HG03045 (cell line): ENCODE results near the gene ZNF497.
"Not testable (repeated sequence)": the region's sequence is repeated elsewhere in the genome, so short reads cannot be mapped to it uniquely, and the experiment has no call there.

Experiments used
- ATAC-seq: cut with Tn5 transposase; IDR thresholded peaks from one replicate; pipeline ENCODE4 v1.9.1; 2021; ENCODE audit warnings: mild to moderate bottlenecking, moderate library complexity; ENCODE audit not compliant: unreplicated experiment

Gene ZNF497

GRCh38 chr19:58350001-58350861 is 12.3 kb downstream of the ZNF497 start:
- no peak for ATAC-seq

- no peak for ATAC-seq
Observed at GRCh38 chr19:58349590-58349989, 13.0 kb downstream of the ZNF497 start.

- not testable (repeated sequence) for ATAC-seq
Observed at GRCh38 chr19:58348080-58348479, 14.5 kb downstream of the ZNF497 start.

- peak; percentile 80 for ATAC-seq
Observed at GRCh38 chr19:58346961-58347929, 15.3 kb downstream of the ZNF497 start.

- no peak for ATAC-seq
Observed at GRCh38 chr19:58345558-58345957, 17.0 kb downstream of the ZNF497 start.

- no peak for ATAC-seq
Observed at GRCh38 chr19:58338825-58339558, 23.6 kb downstream of the ZNF497 start.

- no peak for ATAC-seq
Observed at GRCh38 chr19:58338336-58338735, 24.2 kb downstream of the ZNF497 start.

GRCh38 chr19:58336820-58337219 is 25.7 kb downstream of the ZNF497 start:
- no peak for ATAC-seq

GRCh38 chr19:58336216-58336615 is 26.3 kb downstream of the ZNF497 start:
- no peak for ATAC-seq

GRCh38 chr19:58335630-58336029 is 26.9 kb downstream of the ZNF497 start:
- ATAC-seq = no peak

- no peak for ATAC-seq
Observed at GRCh38 chr19:58334691-58335249, 27.8 kb downstream of the ZNF497 start.

GRCh38 chr19:58332697-58333096 is 29.9 kb downstream of the ZNF497 start:
- ATAC-seq = no peak

GRCh38 chr19:58330458-58330857 is 32.1 kb downstream of the ZNF497 start:
- no peak for ATAC-seq

- ATAC-seq = no peak
Observed at GRCh38 chr19:58328999-58329398, 33.6 kb downstream of the ZNF497 start.

GRCh38 chr19:58326914-58327726 is 35.4 kb downstream of the ZNF497 start, which contains the start of gene ZSCAN22:
ZSCAN22 (plus strand) TSS chr19:58326994; CDS start chr19:58334803, 7,809 bp downstream.
- peak; percentile 89 for ATAC-seq

GRCh38 chr19:58326501-58326913 is 36.0 kb downstream of the ZNF497 start:
- ATAC-seq = no peak

- ATAC-seq = no peak
Observed at GRCh38 chr19:58325311-58326022, 37.1 kb downstream of the ZNF497 start.

GRCh38 chr19:58319241-58319640 is 43.3 kb downstream of the ZNF497 start:
- no peak for ATAC-seq

- ATAC-seq = no peak
Observed at GRCh38 chr19:58318297-58318696, 44.3 kb downstream of the ZNF497 start.
